ENCODE data around the gene ABCA13. TPM values are rescaled to one million over a fixed set of nuclear protein-coding genes. Genes with fewer than 3 reads are reported as not detected.

Gene ABCA13
- total RNA-seq, 1 experiment from 2014 or later, result 1.7 TPM

DNA sequence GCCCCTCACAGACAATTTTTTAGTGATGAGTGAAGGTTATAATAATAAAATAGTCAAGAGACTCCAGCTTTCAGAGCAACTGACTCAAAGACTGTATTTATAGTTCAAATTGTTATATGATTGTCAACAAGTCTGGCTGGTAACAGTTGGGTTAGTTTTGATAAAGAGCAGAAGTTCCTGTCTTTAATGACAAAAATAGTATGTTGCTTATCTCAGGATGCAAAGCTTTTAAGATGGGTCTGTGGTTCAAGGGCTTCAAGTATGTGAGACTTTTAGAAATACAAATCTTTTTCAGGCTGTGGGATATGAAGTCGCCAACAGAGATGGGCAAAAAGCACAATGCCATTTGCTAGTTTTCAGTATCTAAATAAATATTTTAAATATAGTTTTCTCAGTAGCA, 118.4 kb downstream of the ABCA13 start:
- CTCF ChIA-PET, result no interaction called here
- no peaks in the 10 kb centered on the region for H3K27me3 ChIP-seq (ENCODE audit: control insufficient read depth, insufficient read depth, low read length)
- POLR2A ChIA-PET, result no interaction called here
- BruUV-seq (replicated peaks), result no TSS peak
- H3K36me3 ChIP-seq (ENCODE audit: control insufficient read depth, insufficient read depth, low read length), result no peaks in the 10 kb centered on the region
- DNase-seq (ENCODE audit: low read depth, low spot score), result no peak
- intact Hi-C loops (cut with micrococcal nuclease; ENCODE audit: unreplicated experiment) (no loop called here), in situ Hi-C loops (cut with HindIII; ENCODE audit: low pct_unique_long_range_greater_than_20kb, low sequenced_read_pairs) (no loop called here)
- H3K27ac ChIP-seq (ENCODE audit: low read length), result no peak overlapping the region
- no peak overlapping the region for H3K4me3 ChIP-seq (ENCODE audit: low read depth in 2 of 2, low read length in 2 of 2)
- TF ChIP-seq POLR2AphosphoS5 (IDR thresholded peaks at IDR 0.05; ENCODE audit: low read depth, low read length) (no peak), TCF7L2 (IDR thresholded peaks at IDR 0.05; ENCODE audit: low read depth, low read length) (no peak), SIN3A (IDR thresholded peaks at IDR 0.05; ENCODE audit: borderline replicate concordance, insufficient read depth, low read depth, low read length) (no peak)
- TF ChIP-seq, protein P1, sequence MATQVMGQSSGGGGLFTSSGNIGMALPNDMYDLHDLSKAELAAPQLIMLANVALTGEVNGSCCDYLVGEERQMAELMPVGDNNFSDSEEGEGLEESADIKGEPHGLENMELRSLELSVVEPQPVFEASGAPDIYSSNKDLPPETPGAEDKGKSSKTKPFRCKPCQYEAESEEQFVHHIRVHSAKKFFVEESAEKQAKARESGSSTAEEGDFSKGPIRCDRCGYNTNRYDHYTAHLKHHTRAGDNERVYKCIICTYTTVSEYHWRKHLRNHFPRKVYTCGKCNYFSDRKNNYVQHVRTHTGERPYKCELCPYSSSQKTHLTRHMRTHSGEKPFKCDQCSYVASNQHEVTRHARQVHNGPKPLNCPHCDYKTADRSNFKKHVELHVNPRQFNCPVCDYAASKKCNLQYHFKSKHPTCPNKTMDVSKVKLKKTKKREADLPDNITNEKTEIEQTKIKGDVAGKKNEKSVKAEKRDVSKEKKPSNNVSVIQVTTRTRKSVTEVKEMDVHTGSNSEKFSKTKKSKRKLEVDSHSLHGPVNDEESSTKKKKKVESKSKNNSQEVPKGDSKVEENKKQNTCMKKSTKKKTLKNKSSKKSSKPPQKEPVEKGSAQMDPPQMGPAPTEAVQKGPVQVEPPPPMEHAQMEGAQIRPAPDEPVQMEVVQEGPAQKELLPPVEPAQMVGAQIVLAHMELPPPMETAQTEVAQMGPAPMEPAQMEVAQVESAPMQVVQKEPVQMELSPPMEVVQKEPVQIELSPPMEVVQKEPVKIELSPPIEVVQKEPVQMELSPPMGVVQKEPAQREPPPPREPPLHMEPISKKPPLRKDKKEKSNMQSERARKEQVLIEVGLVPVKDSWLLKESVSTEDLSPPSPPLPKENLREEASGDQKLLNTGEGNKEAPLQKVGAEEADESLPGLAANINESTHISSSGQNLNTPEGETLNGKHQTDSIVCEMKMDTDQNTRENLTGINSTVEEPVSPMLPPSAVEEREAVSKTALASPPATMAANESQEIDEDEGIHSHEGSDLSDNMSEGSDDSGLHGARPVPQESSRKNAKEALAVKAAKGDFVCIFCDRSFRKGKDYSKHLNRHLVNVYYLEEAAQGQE (IDR thresholded peaks at IDR 0.05; ENCODE audit: insufficient read depth in 1 of 2, low read depth in 2 of 2, low read length in 1 of 2), result no peak
- TF ChIP-seq, protein P2, sequence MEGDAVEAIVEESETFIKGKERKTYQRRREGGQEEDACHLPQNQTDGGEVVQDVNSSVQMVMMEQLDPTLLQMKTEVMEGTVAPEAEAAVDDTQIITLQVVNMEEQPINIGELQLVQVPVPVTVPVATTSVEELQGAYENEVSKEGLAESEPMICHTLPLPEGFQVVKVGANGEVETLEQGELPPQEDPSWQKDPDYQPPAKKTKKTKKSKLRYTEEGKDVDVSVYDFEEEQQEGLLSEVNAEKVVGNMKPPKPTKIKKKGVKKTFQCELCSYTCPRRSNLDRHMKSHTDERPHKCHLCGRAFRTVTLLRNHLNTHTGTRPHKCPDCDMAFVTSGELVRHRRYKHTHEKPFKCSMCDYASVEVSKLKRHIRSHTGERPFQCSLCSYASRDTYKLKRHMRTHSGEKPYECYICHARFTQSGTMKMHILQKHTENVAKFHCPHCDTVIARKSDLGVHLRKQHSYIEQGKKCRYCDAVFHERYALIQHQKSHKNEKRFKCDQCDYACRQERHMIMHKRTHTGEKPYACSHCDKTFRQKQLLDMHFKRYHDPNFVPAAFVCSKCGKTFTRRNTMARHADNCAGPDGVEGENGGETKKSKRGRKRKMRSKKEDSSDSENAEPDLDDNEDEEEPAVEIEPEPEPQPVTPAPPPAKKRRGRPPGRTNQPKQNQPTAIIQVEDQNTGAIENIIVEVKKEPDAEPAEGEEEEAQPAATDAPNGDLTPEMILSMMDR (IDR thresholded peaks at IDR 0.05), result no peak
- H3K9me3 ChIP-seq (ENCODE audit: control insufficient read depth, insufficient read depth, low read depth, low read length), result no peaks in the 10 kb centered on the region
- H3K4me1 ChIP-seq (ENCODE audit: control insufficient read depth, insufficient read depth, low read length), result no peaks in the 10 kb centered on the region
- no peak for ATAC-seq

- Histone ChIP-seq H3K4me1 (ENCODE audit: control insufficient read depth, insufficient read depth, low read length) (no peaks in the 10 kb centered on the region), H3K4me3 (ENCODE audit: low read depth in 2 of 2, low read length in 2 of 2) (no peak overlapping the region), H3K27ac (ENCODE audit: low read length) (no peak overlapping the region), H3K36me3 (ENCODE audit: control insufficient read depth, insufficient read depth, low read length) (no peaks in the 10 kb centered on the region), H3K9me3 (ENCODE audit: control insufficient read depth, insufficient read depth, low read depth, low read length) (no peaks in the 10 kb centered on the region), H3K27me3 (ENCODE audit: control insufficient read depth, insufficient read depth, low read length) (no peaks in the 10 kb centered on the region)
- BruUV-seq (replicated peaks), result no TSS peak
- POLR2A ChIA-PET, result no interaction called here
- intact Hi-C loops (cut with micrococcal nuclease; ENCODE audit: unreplicated experiment), result no loop called here
- DNase-seq (ENCODE audit: low read depth, low spot score), result no peak
- TF ChIP-seq TCF7L2 (IDR thresholded peaks at IDR 0.05; ENCODE audit: low read depth, low read length) (no peak), POLR2AphosphoS5 (IDR thresholded peaks at IDR 0.05; ENCODE audit: low read depth, low read length) (no peak), SIN3A (IDR thresholded peaks at IDR 0.05; ENCODE audit: borderline replicate concordance, insufficient read depth, low read depth, low read length) (no peak)
- TF ChIP-seq, protein P1 (IDR thresholded peaks at IDR 0.05; ENCODE audit: insufficient read depth in 1 of 2, low read depth in 2 of 2, low read length in 1 of 2), result no peak
- TF ChIP-seq, protein P2 (IDR thresholded peaks at IDR 0.05), result no peak
- in situ Hi-C loops (cut with HindIII; ENCODE audit: low pct_unique_long_range_greater_than_20kb, low sequenced_read_pairs), result no loop called here
- CTCF ChIA-PET, result interaction anchor here (0.9 kb wide), 1 partner anchor 19 kb away, joined by 4 read pairs; no protein-coding TSS in a partner anchor
- ATAC-seq, result no peak
Observed at GRCh38 chr7:48292949-48293348, 121.7 kb downstream of the ABCA13 start.

All from Panc1 (cell line).